Occipital lobe (tissue), 2 donors: ENCODE measurements around the gene SETD4. TPM values are rescaled to one million over a fixed set of nuclear protein-coding genes. Genes with fewer than 3 reads are reported as not detected.
"Not testable (repeated sequence)": the region's sequence is repeated elsewhere in the genome, so short reads cannot be mapped to it uniquely, and the experiment has no call there.

Experiments
- DNase-seq: peaks from one replicate; lab custom pipeline; 2025; lab: John Stamatoyannopoulos, UW
- total RNA-seq: library from RNA; depleted of rRNA; stranded (reverse); fragments of >200 nt; gene quantifications from one replicate; pipeline ENCODE4 v1.2.3, GENCODE V29; 2014

SETD4 gene
- total RNA-seq = 31.8 TPM

GRCh38 chr21:36060159-36060921 is at the start of gene SETD4:
Gene SETD4 (minus strand): TSS chr21:36060526. CDS start chr21:36058888, 1,638 bp downstream.
- DNase-seq = peak; percentile 90

- no peak for DNase-seq
These were observed 49.5 kb upstream of the SETD4 start for GRCh38 chr21:36109868-36110267.

GRCh38 chr21:36105327-36105842 is 45.1 kb upstream of the SETD4 start:
- no peak for DNase-seq

- DNase-seq = peak; percentile 21
These were observed 44.3 kb upstream of the SETD4 start for GRCh38 chr21:36104317-36105300.

- no peak for DNase-seq
These were observed 43.1 kb upstream of the SETD4 start for GRCh38 chr21:36103434-36103833.

- no peak for DNase-seq
These were observed 40.8 kb upstream of the SETD4 start for GRCh38 chr21:36100971-36101641.

- not testable (repeated sequence) for DNase-seq
These were observed 39.4 kb upstream of the SETD4 start for GRCh38 chr21:36099695-36100211.

GRCh38 chr21:36099000-36099399 is 38.7 kb upstream of the SETD4 start:
- DNase-seq = no peak

- no peak for DNase-seq
These were observed 37.8 kb upstream of the SETD4 start for GRCh38 chr21:36098182-36098532.

- no peak for DNase-seq
These were observed 37.3 kb upstream of the SETD4 start for GRCh38 chr21:36097427-36098181.

- no peak for DNase-seq
These were observed 36.3 kb upstream of the SETD4 start for GRCh38 chr21:36096398-36097290.

GRCh38 chr21:36093512-36093911 is 33.2 kb upstream of the SETD4 start:
- no peak for DNase-seq

- no peak for DNase-seq
These were observed 32.4 kb upstream of the SETD4 start for GRCh38 chr21:36092681-36093080.

GRCh38 chr21:36089946-36090345 is 29.6 kb upstream of the SETD4 start:
- DNase-seq = no peak

GRCh38 chr21:36087362-36088138 is 27.2 kb upstream of the SETD4 start:
- peak; percentile 74 for DNase-seq

GRCh38 chr21:36082237-36082664 is 21.9 kb upstream of the SETD4 start:
- DNase-seq = no peak

- no peak for DNase-seq
These were observed 20.1 kb upstream of the SETD4 start for GRCh38 chr21:36080386-36080785.

GRCh38 chr21:36079671-36080070 is 19.3 kb upstream of the SETD4 start:
- no peak for DNase-seq
